ENCODE results near the gene PTTG1IP.

The PTTG1IP gene

GRCh38 chr21:44817914-44818639 is 55.4 kb downstream of the PTTG1IP start, which contains the start of gene SUMO3:
TSS of gene SUMO3 (minus strand) at chr21:44818062. CDS start at chr21:44817968, 94 bp downstream.
- peak; percentile 94 for DNase-seq

- DNase-seq: peak; percentile 97
Observed at GRCh38 chr21:44817506-44817880, 56.0 kb downstream of the PTTG1IP start.

- no peak for DNase-seq
Observed at GRCh38 chr21:44816761-44817505, 56.6 kb downstream of the PTTG1IP start.

- no peak for DNase-seq
Observed at GRCh38 chr21:44815852-44816628, 57.5 kb downstream of the PTTG1IP start.

- no peak for DNase-seq
Observed at GRCh38 chr21:44815225-44815624, 58.3 kb downstream of the PTTG1IP start.

GRCh38 chr21:44814498-44815023 is 58.9 kb downstream of the PTTG1IP start:
- no peak for DNase-seq

- DNase-seq: no peak
Observed at GRCh38 chr21:44813727-44814126, 59.8 kb downstream of the PTTG1IP start.

- no peak for DNase-seq
Observed at GRCh38 chr21:44813149-44813548, 60.3 kb downstream of the PTTG1IP start.

- DNase-seq: no peak
Observed at GRCh38 chr21:44812640-44813039, 60.9 kb downstream of the PTTG1IP start.

GRCh38 chr21:44810779-44811178 is 62.7 kb downstream of the PTTG1IP start:
- DNase-seq: no peak

GRCh38 chr21:44805859-44806258 is 67.6 kb downstream of the PTTG1IP start:
- no peak for DNase-seq

- DNase-seq: no peak
Observed at GRCh38 chr21:44805226-44805625, 68.3 kb downstream of the PTTG1IP start.

- no peak for DNase-seq
Observed at GRCh38 chr21:44804762-44805161, 68.7 kb downstream of the PTTG1IP start.

GRCh38 chr21:44803651-44804050 is 69.8 kb downstream of the PTTG1IP start:
- no peak for DNase-seq

- DNase-seq: no peak
Observed at GRCh38 chr21:44802396-44803153, 70.9 kb downstream of the PTTG1IP start.

GRCh38 chr21:44801468-44802395 is 71.8 kb downstream of the PTTG1IP start, which contains the start of gene UBE2G2:
TSS of gene UBE2G2 (minus strand) at chr21:44801820. CDS start at chr21:44801748, 72 bp downstream.
- DNase-seq: peak; percentile 96

- no peak for DNase-seq
Observed at GRCh38 chr21:44800971-44801467, 72.5 kb downstream of the PTTG1IP start.

- DNase-seq: no peak
Observed at GRCh38 chr21:44800103-44800502, 73.4 kb downstream of the PTTG1IP start.

GRCh38 chr21:44799646-44800045 is 73.8 kb downstream of the PTTG1IP start:
- DNase-seq: no peak
